GM12874 (cell line): ENCODE data around the gene ITPK1.

Experiments
- CTCF ChIP-seq: IDR thresholded peaks from 2 replicates; pipeline ENCODE4 v1.5.1; 2011; ENCODE audit warnings: low read depth, mild to moderate bottlenecking, control low read depth, low read length, moderate library complexity; ENCODE audit not compliant: insufficient read depth

The ITPK1 gene

DNA sequence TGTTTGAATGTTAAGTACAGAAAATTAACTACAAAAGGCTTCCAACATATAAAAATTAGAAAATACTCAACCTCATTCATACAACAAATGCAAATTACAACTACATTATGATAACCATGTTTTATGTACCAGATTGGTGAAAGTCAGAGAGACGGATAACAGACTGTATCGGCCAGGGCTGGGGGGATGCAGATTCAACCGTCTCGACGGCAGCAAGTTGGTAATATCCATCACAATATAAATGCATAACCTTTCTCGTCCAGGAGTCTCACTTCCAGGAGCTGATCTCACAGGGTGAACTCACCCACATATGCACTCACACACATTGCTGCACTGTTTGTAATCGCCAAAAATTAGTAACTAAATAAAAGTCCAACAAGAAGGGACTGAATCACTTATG is 89.4 kb downstream of the ITPK1 start:
- no peak for TF ChIP-seq CTCF

GRCh38 chr14:93025055-93025454 is 90.7 kb downstream of the ITPK1 start:
- TF ChIP-seq CTCF: no peak

GRCh38 chr14:93024493-93024892 is 91.2 kb downstream of the ITPK1 start:
- no peak for TF ChIP-seq CTCF

DNA sequence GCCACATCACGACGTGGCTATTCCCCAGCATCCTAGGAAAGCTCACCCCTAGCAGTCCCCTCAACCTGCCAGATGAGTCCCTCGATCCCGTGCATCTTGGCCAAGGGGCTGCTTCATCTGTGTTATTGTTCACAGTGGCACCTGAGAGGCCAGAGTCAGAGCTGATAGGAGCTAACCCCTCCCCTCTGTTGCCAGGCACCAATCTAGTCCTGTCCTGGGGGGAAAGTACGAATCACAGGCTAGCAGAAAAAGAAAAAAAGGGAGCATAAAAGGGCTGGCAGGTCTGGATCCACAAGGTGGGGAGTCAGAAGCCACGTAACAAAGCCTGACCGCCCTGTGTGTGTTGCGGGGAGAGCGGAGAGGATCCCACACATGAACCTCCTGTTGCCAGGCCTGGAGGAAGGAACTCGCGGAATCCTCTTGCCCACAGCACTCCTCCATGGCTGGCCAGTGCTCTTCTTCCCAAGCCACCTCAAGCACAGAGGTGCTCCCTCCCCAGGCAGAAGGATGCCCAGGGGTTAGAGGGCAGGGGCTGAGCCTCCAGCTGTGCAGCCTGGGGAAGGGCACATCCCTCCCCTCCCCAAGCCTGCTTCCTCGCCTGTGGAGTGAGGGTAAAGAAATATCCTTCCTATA is 91.8 kb downstream of the ITPK1 start:
- TF ChIP-seq CTCF: no peak

DNA sequence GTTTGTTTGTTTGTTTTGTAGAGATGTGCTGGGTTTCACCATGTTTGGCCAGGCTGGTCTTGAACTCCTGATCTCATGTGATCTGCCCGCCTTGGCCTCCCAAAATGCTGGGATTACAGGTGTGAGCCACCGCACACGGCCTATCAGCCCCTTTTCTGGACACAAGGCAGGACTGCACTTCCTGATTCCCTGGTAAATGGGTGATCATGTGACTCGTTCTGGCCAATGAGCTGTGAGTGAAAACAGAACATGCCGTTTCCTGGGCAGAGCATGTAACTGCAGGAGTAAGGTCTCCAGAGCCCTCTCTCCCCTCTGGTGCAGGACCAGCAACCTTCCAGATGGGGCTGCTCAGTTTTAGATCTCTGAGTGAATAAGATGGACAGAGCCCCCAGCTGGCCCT is 92.7 kb downstream of the ITPK1 start:
- TF ChIP-seq CTCF: no peak

- TF ChIP-seq CTCF: no peak
Measured at GRCh38 chr14:93019970-93020369, 95.8 kb downstream of the ITPK1 start.

GRCh38 chr14:93019367-93019843 is 96.3 kb downstream of the ITPK1 start:
- no peak for TF ChIP-seq CTCF
